ENCODE data around the gene CCT8. TPM values are rescaled to one million over a fixed set of nuclear protein-coding genes. Genes with fewer than 3 reads are reported as not detected.

The CCT8 gene
- total RNA-seq, 4 donors from 2014 or later, result 68.9 to 132 (median 113) TPM

GRCh38 chr21:29033871-29034270 lies 39.6 kb downstream of the CCT8 start:
- TF ChIP-seq CTCF (IDR thresholded peaks at IDR 0.05), result no peak
- DNase-seq (ENCODE audit: low spot score), result no peak
- ATAC-seq (ENCODE audit: low FRiP score), result no peak

GRCh38 chr21:29033301-29033700 lies 40.1 kb downstream of the CCT8 start:
- TF ChIP-seq CTCF (IDR thresholded peaks at IDR 0.05), result no peak
- DNase-seq (ENCODE audit: low spot score) (no peak), ATAC-seq (ENCODE audit: low FRiP score) (no peak)

- DNase-seq (ENCODE audit: low spot score) (no peak), ATAC-seq (ENCODE audit: low FRiP score) (no peak)
- no peak for TF ChIP-seq CTCF (IDR thresholded peaks at IDR 0.05)
Measured at GRCh38 chr21:29030909-29031308, 42.5 kb downstream of the CCT8 start.

GRCh38 chr21:29029524-29029923 lies 43.9 kb downstream of the CCT8 start:
- no peak for TF ChIP-seq CTCF (IDR thresholded peaks at IDR 0.05)
- DNase-seq (ENCODE audit: low spot score) (no peak), ATAC-seq (ENCODE audit: low FRiP score) (no peak)

- ATAC-seq (ENCODE audit: low FRiP score) (peak; percentile 43), DNase-seq (ENCODE audit: low spot score) (no peak)
- no peak for TF ChIP-seq CTCF (IDR thresholded peaks at IDR 0.05)
Measured at GRCh38 chr21:29025328-29025713, 48.1 kb downstream of the CCT8 start.

GRCh38 chr21:29024474-29025327 lies 48.7 kb downstream of the CCT8 start, which contains the start of gene USP16:
Gene USP16 (plus strand): TSS chr21:29024668. CDS start chr21:29027914, 3,246 bp downstream.
- TF ChIP-seq CTCF (IDR thresholded peaks at IDR 0.05), result no peak
- DNase-seq (ENCODE audit: low spot score), result peak; percentile 88
- ATAC-seq (ENCODE audit: low FRiP score), result peak; percentile 99

- ATAC-seq (ENCODE audit: low FRiP score), result no peak
- no peak for TF ChIP-seq CTCF (IDR thresholded peaks at IDR 0.05)
- no peak for DNase-seq (ENCODE audit: low spot score)
Measured at GRCh38 chr21:29022166-29022565, 51.3 kb downstream of the CCT8 start.

Data from omental fat pad (tissue), 4 donors.